ENCODE results near the gene SELENON. TPM values are rescaled to one million over a fixed set of nuclear protein-coding genes. Genes with fewer than 3 reads are reported as not detected.
A peak's percentile ranks its signal among the peaks of the same experiment; 100 is the strongest.

Gene SELENON
- total and polyA plus RNA-seq, 2 of the 4 experiments (the other 2 are of a cell fraction): 9.1 to 114 TPM

- H2BK15ac ChIP-seq (ENCODE audit: low read depth, low read length): no peak overlapping the region; the same call in 2 of the 3 replicates
- H3K79me1 ChIP-seq (ENCODE audit: low read depth in 1 of 2, low read length in 2 of 2): no peaks in the 10 kb centered on the region
- no peaks in the 10 kb centered on the region for H3K9me3 ChIP-seq (ENCODE audit: control insufficient read depth, insufficient read depth, low read length)
- no peaks in the 10 kb centered on the region for H3K27me3 ChIP-seq (ENCODE audit: control insufficient read depth, insufficient read depth, low read length)
- H2AK9ac ChIP-seq (replicated peaks; ENCODE audit: low read depth, low read length, poor library complexity): peak overlapping the region; percentile 31
- H3K23ac ChIP-seq (ENCODE audit: low read depth, low read length): no peak overlapping the region
- no TSS peak for BruUV-seq (replicated peaks)
- H3K9ac ChIP-seq (ENCODE audit: low read depth, low read length): no peak overlapping the region; the same call in 1 of the 2 replicates
- in situ Hi-C loops (cut with MboI; ENCODE audit: low sequenced_read_pairs): no loop called here
- no peak overlapping the region for H4K5ac ChIP-seq (ENCODE audit: low read depth, low read length)
- H4K20me1 ChIP-seq (ENCODE audit: insufficient read depth, low read length): no peaks in the 10 kb centered on the region
- no peak overlapping the region for H4K8ac ChIP-seq (ENCODE audit: low read depth in 2 of 2, low read length in 2 of 2)
- no peak overlapping the region for H4K91ac ChIP-seq (ENCODE audit: insufficient read depth, low read depth, low read length)
- H3K14ac ChIP-seq (replicated peaks; ENCODE audit: low read depth, low read length): peak overlapping the region; percentile 52; the same call in 1 of the 2 replicates
- H3K4me2 ChIP-seq (ENCODE audit: low read depth, low read length): no peak overlapping the region
- H3K18ac ChIP-seq (ENCODE audit: low read depth, low read length): no peak overlapping the region
- no CpG with 5 or more reads among the region's 2 CpGs for WGBS, 2 experiments (ENCODE audit: extremely low coverage in 2 of 2, insufficient read length in 1 of 2)
- no peak overlapping the region for H3K4me3 ChIP-seq (ENCODE audit: insufficient read depth, low read depth, low read length)
- H2BK5ac ChIP-seq (ENCODE audit: low read depth, low read length, poor library complexity, severe bottlenecking): no peak overlapping the region
- H2AK5ac ChIP-seq (ENCODE audit: low read depth, low read length): peak overlapping the region; percentile 33
- POLR2A ChIA-PET (ENCODE audit: unreplicated experiment): no interaction called here
- no peak overlapping the region for H3K4ac ChIP-seq (ENCODE audit: low read depth, low read length)
- H2BK120ac ChIP-seq (ENCODE audit: low read depth, low read length): no peak overlapping the region
- H2BK20ac ChIP-seq (ENCODE audit: low read depth, low read length): no peak overlapping the region
- no peaks in the 10 kb centered on the region for H3K9me1 ChIP-seq (ENCODE audit: insufficient read depth, low read length)
- no peak overlapping the region for H3K56ac ChIP-seq (ENCODE audit: extremely low read depth, insufficient read depth, low read length)
- no peak overlapping the region for H3K27ac ChIP-seq (ENCODE audit: insufficient read depth, low read length)
- dilution Hi-C loops (cut with HindIII; ENCODE audit: low sequenced_read_pairs, unreplicated experiment): no loop called here
- ATAC-seq (ENCODE audit: low read depth) (no peak), DNase-seq (peak; percentile 30)
- no peaks in the 10 kb centered on the region; the same call in 1 of the 2 replicates for H3K36me3 ChIP-seq (ENCODE audit: control insufficient read depth, insufficient read depth, low read length)
- peaks cover 6% of the 10 kb centered on the region for H3K4me1 ChIP-seq (ENCODE audit: control insufficient read depth, insufficient read depth, low read length)
- intact Hi-C loops (cut with micrococcal nuclease): loop anchor here (5.0 kb wide), 1 partner anchor 83 kb away; no protein-coding TSS in a partner anchor
- TF ChIP-seq RFX5 (IDR thresholded peaks at IDR 0.05; ENCODE audit: low read depth, low read length) (no peak), USF2 (IDR thresholded peaks at IDR 0.05; ENCODE audit: low read depth, low read length) (no peak), MAZ (IDR thresholded peaks at IDR 0.05; ENCODE audit: borderline replicate concordance, low read depth, low read length) (no peak), MAFK (IDR thresholded peaks at IDR 0.05; ENCODE audit: low read depth, low read length) (no peak), SMC3 (IDR thresholded peaks at IDR 0.05; ENCODE audit: low read depth, low read length) (no peak), RAD21 (IDR thresholded peaks at IDR 0.05; ENCODE audit: low read length) (no peak), BHLHE40 (IDR thresholded peaks at IDR 0.05; ENCODE audit: low read depth, low read length) (no peak), MXI1 (IDR thresholded peaks at IDR 0.05; ENCODE audit: borderline replicate concordance, low read depth, low read length) (no peak), NFE2L2 (IDR thresholded peaks at IDR 0.05; ENCODE audit: low read depth, low read length) (no peak), CHD1 (IDR thresholded peaks at IDR 0.05; ENCODE audit: low read depth, low read length) (no peak), CEBPB (IDR thresholded peaks at IDR 0.05; ENCODE audit: low read depth, low read length) (no peak), RCOR1 (IDR thresholded peaks at IDR 0.05; ENCODE audit: insufficient replicate concordance, low read length) (no peak), ELK1 (IDR thresholded peaks at IDR 0.05; ENCODE audit: borderline replicate concordance, low read depth, low read length) (no peak), CTCF (conservative IDR thresholded peaks at IDR 0.05; ENCODE audit: low read depth, low read length) (no peak), POLR2A (IDR thresholded peaks at IDR 0.05; ENCODE audit: low read depth, low read length) (no peak), FOS (IDR thresholded peaks at IDR 0.05; ENCODE audit: low read depth, low read length) (no peak)
- CTCF ChIA-PET: interaction anchor here (1.0 to 1.4 kb wide), 2 partner anchors 100 to 186 kb away, joined by 3 to 7 read pairs; no protein-coding TSS in a partner anchor
- H2AFZ ChIP-seq (replicated peaks; ENCODE audit: low read length, poor library complexity): no peak overlapping the region
Measured at GRCh38 chr1:25795211-25795610, 4.8 kb upstream of the SELENON start.
